Stimulated activated CD4-positive, alpha-beta T cell treated with anti-CD3 and anti-CD28 coated beads, TNF-alpha, amount 100 ng/mL, for 1 hour (primary cell): Measurements from ENCODE around the gene BRWD1.
"Not testable (repeated sequence)": the region's sequence is repeated elsewhere in the genome, so short reads cannot be mapped to it uniquely, and the experiment has no call there.

ENCODE experiments used
- DNase-seq, 3 donors: peaks; one replicate each; pipeline ENCODE4 v3.0.0-alpha.2; 2020; ENCODE audit warnings: low read depth in 3 of 3, low spot score in 1 of 3

The BRWD1 gene

DNA sequence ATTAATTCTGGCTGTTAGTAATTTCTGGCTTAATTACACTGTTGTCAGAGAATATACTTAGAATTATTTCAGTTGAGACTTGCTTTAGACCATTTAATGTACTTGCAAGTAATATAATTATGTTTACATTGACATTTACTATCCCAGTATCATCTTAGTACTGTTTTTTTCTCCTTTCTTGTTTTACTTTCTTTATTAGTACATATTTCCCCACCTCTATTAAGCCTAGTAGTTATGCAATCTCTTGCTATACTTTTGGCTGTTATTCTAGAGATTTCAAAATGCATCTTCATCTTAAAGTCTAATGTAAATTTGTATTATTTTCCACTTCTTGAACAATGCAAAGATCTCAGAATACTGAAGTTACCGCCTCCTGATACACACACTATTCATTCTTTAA lies 24.4 kb downstream of the BRWD1 start:
- DNase-seq = no peak

DNA sequence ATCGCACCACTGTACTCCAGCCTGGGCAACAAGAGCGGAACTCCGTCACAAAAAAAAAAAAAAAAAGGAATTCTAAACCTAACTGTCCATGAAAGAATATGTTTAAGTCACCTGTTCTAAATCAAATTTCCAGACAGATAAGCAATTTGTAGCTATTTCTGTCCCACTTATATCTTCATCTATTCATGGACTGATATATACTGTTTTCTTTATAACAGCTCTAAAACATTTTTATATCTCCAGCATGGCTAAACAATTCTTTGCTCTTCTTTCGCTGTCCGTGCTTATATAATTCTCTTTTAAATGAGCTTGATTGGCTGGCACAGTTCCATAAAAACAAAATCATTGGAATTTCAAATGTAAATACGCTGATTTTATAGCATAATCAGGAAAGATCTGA lies 30.5 kb downstream of the BRWD1 start:
- no peak for DNase-seq

DNA sequence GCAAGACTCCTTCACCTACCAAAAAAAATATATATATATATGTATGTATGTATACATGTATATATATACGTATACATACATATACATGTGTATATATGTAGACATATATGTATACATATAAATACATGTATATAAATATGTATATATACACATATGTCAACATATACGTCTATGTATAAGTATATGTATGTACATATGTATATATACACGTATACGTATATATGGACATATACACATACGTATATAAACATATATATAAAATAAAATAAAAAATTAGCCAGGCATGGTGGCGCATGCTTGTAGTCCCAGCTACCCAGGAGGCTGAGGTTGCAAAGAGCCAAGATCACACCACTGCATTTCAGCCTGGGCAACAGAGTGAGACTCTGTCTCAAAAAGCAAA lies 31.6 kb downstream of the BRWD1 start:
- DNase-seq = no peak

DNA sequence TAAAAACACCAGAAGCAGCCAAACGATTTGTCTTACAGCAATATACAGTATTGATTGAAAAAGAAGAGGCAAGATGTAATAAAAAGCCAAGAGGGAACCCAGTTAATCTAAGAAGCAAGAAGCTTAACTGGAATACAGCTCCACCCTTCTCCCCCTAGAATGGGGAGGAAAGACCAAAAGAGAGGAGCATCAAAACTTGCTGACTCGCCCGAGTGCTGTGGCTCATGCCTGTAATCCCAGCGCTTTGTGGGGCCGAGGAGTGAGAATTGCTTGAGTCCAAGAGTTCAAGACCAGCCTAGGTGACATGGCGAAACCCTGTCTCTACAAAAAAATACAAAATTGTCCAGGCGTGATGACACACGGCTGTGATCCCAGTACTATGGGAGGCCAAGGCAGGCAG lies 32.2 kb downstream of the BRWD1 start:
- DNase-seq = no peak

DNA sequence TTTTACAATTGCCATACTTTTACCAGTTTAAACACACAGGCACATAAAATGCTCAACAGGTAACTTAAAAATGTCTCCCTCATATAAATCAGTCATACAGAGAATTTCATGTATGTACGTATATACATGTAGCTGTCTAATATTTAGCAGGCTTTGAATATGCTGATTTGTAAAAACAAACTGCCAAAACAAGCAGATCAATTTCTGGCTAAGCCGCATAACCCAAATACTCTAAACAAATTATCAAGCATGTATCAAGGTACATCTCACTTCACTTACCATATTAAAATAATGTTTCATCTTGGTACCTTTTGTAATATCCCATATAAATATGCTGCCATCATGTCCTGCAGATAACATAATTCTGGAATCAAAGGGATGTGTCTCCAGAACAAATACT lies 43.8 kb downstream of the BRWD1 start:
- no peak for DNase-seq

DNA sequence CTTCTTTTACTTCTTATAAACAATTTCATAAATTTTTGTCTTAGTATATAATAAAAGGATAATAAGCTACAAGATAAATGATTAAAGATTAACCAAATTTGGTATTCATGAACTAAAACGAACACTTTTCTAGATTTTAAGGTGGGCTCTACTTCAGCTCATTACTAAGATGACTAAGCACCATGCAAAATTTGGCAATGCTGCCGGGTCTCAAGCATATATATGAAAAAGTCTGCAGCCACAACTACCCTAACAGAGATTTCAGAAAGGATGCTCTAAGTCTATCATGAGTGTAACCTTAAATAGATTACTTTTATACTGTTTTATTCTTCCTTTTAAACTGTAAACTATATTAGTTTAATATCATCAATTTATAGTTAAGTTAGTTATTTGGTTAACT lies 47.8 kb downstream of the BRWD1 start:
- DNase-seq = no peak

DNA sequence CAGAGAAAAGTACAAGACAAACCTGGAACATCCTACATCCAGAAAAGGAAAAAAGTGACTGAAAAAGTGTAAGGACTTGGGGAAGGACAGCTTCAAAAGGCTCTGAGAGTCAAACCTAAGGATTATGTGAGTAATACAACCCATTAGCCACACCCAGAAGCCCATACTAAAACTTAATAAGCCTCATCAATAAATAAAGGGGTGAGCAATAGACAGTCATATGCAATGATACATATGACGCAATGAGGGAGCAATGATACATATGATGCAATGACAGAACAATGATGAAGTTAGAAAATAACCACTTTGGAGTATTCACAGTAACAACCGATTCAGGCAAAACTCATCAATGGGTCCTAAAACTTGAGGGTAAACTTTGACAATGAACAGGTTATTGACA lies 50.1 kb downstream of the BRWD1 start:
- DNase-seq = no peak

DNA sequence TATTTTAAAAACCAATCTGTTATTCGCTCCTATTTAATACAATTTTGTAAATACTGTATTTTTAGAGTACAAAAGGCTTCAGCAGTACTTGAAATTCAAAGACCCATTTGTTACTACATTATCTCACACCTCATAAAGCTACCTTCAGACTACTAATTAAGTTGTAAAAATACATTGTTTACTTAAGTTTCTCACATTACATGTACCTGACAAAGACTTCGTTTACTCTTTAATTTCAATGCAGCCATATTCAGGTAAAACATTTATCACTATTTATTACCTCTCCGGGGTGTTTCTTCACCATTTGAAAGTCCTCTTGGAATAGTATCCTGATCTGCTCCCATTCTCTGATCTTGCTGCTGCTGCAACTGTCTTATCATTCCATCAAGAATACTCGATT lies 55.2 kb downstream of the BRWD1 start:
- no peak for DNase-seq

DNA sequence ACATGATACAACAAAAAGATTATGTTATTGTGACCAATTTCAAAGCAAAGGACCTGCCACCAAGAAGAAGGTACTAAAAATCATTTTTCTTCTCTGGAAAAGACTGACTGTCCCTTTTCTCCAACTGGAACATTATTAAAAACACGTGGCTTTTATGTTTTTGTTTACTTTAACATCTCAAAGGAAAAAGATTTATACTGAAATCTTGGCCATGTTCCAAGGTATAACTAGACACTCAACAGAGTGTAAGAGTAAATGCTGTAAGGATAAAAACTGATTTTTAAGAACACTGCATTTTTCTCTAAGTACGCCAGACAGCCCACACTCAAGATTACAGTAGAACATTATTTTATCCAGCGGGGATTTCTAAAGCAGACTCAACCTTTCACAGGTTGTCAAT lies 62.1 kb downstream of the BRWD1 start:
- DNase-seq = no peak

DNA sequence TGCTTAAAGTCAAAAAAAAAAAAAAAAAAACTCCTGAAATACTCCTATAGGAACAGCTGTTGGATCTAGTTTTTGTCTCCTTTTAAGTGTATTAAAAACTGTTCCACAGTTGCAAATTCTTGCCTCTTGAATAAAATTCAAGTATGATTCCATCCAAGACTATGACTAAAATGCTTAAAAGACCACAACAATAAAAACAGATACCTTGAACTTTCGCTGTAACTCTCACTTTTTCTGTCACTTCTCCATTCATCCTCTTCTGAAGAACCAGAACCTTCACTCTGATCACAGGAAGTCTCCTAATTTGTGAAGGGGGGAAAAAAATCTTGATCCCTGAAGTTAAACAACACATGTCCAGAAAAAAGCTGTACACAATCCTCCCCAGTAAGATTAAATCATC lies 75.2 kb downstream of the BRWD1 start:
- DNase-seq = no peak

DNA sequence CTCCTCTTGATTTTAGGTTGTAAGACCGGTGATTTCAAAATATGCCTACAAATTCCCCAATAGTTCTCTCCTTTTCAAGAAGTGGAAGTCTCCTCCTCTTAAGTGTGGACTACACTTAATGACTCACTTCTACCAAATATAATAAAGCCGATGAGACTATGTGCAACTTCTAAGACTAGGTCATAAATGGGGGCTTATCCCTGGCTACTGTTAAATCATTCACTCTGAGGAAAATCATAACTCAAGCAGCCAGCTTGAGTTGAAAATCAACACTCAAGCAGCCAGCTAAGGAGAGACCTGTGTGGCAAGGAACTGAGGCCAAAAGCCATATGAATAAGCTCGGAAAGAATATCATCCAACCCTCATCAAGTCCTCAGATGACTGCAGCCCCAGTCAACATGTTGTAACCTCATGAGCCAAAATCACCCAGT lies 80.6 kb downstream of the BRWD1 start:
- DNase-seq = no peak

DNA sequence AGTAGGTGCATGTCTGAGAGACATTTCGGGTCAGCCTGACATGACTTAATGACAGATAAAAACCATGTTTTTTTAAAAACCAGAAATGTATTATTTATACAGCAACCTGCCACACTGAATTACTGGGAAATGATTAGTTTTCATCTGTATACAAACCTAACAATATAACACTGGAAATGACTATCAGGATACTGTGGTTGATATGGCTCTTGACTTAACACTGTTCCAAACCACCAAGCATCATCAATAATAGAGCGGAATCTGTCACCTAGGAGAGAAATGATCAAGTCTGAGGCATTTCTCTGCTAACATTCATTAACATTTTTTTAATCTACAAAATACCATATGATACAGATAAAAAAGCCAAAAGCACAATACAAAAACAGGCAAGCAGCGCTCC lies 88.5 kb downstream of the BRWD1 start:
- DNase-seq = no peak

DNA sequence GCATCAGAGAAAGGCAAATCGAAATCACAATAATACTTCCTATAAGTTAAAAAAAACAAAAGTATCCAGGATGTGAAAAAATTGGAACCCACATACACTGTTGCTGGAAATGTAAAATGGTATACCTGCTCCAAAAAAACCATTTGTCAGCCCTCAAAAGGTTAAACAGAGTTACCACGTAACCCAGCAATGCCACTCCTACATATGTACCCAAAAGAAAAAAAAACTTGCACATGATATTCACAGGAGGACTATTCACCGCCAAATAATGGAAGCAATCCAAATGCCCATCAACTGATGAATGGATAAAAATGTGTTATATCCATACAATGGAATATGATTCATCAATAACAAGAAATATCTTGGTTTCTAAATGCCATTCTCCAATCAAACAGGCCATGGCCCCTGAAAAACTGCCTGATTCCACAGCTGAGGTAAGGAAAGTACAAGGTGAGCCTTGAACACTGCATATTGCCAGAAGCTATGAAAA lies 91.4 kb downstream of the BRWD1 start:
- no peak for DNase-seq

DNA sequence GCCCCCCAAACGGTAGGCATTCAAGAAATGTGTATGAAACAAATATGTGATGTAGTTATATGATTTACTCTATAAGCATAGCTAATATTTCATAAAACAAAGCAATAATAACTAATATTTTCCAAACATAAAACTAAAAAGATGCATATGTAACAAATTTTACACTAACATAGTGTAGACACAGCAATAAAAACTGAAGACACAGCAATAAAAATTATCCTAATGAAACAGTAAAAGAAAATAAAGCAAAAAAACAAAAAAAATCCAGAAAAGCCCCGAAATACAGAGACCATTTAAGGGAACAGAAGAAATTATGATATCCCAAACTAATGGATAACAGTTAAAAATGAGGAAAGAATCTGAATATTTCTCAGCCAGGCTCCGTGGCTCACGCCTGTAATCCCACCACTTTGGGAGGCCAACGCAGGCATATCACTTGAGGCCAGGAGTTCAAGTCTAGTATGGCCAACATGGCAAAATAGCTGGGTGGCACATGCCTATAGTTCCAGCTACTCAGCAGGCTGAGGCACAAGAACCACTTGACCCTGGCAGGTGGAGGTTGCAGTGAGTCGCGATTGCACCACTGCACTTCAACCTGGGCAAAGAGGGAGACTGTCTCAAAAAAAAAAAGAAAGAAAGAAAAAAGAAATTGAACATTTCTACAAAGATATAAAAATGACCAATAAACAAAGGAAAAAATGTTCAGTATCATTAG lies 92.0 kb downstream of the BRWD1 start:
- no peak for DNase-seq

DNA sequence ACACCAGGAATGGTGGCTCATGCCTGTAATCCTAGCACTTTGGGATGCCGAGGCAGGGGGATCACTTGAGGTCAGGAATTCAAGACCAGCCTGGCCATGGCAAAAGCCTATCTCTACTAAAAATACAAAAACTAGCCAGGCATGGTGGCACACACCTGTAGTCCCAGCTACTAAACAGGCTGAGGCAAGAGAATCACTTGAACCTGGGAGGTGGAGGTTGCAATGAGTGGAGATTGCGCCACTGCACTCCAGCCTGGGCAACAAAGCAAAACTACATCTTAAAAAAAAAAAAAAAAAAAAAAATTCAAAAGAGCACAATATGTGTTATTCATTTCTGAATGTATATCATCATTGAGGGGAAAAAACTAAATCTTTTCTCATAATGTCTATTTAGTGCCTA lies 92.6 kb downstream of the BRWD1 start:
- DNase-seq = not testable (repeated sequence)

DNA sequence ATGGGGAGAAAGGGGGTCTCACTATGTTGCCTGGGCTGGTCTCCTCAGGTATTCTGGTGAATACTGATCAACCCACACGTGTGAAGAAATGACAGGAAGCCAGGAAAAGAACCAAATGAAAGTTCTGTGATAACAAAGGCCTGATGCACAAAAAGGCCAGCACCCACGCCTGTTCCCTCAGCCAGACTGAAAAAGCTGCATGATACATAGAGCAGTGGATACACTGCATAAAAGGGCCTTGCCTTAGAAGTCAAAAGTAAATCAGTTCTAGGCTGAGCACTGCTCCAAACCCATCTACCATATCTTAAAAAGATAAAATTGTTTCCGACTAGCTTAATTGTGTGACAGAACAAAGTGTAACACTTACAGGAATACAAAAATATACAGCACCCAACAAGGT lies 93.3 kb downstream of the BRWD1 start:
- no peak for DNase-seq

DNA sequence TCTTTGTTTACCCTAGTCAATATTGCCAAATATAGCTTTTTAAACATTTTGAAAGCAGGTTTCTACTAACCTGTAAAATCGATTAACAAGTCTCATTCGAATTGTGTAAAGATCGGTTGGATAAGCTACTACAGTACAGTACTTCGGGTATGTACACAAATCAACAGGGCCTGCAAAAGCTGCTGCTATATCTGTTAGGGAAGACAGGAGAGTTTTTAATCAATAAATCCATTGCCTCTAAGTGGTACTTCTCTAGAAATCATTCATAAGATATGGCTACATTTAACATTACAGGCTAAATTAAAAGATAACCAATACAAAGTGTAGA lies 95.4 kb downstream of the BRWD1 start:
- DNase-seq = no peak

DNA sequence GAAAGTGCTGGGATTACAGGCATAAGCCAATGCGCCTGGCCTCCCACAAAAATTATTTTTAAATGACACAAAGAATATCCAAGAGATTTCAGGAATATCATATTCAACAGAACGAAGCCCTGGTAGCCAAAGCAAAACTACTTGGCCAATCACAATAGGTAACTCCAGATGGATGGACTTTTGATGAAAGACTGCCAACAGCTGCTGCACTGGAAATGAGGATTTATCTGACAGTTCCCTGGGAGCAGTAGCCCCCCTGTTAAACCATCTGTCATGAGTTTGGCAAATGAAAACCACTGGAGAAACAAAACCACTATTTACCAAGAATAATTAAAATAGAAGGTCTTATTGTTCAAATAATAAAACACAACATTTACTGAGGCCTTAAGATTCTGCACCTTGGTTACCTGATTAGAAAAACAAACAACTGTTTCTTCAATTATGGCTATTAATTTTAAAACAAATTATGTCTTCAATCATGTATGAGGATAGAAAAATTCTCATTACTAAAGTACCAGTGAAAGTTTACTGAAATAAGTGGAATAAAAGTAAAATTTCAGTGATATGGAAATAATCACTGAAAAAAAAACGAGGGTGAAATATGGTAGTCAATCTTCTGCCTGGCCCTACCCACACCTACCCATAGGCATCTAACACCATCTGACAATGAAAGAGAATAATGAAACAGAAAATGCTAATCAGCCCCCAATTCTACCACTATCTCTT lies 95.9 kb downstream of the BRWD1 start:
- no peak for DNase-seq

DNA sequence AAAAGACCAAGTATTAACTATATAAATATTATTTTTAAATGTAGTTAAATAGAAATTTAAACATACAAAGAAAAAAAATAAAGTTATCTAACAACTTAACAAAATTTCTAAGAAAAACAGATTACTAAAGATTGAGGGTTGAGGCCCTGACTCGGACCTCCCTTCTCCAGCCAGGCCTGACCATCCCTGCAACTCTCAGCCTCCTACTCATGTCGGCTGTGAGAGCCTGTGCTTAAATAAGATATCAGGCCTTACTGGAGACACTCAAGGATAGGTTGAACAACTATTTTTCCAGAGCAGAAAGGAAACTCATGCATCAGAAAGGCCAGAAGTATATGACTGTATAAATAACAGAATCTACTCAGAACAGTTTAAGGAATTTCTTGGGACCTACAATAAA lies 97.1 kb downstream of the BRWD1 start:
- no peak for DNase-seq

DNA sequence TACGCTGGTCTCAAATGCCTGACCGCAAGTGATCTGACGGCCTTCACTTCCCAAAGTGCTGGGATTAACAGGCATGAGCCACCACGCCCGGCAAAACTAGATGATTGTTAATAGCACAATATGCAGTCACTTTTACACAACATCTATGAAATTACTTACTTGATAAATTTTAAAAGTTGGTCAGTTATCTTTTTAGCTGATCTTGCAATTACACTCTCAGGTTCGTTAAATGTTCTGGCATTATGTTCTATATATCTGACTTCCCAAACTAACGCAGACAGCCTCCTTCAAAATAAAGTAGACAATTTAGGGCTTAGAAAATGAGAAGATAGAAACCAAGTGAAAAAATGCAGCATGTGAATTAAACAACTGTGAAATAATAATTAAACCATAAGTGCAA lies 98.4 kb downstream of the BRWD1 start:
- no peak for DNase-seq

DNA sequence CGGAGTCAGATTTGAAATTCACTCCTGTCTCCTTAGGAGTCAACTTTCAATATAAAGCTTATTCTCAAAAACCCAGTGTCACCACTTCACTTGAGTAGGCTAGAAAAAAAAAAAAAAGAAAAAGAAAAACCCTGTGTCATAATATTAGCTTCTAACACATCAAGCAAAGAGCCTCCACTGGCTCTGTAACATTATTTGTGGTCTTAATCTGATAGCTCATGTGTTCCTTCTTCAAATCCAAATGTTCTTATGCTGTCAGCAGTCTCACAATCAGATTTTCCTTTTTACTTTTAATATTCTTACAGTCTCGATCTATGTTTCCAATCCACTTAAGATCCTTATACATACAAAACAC lies 104.1 kb downstream of the BRWD1 start:
- no peak for DNase-seq

DNA sequence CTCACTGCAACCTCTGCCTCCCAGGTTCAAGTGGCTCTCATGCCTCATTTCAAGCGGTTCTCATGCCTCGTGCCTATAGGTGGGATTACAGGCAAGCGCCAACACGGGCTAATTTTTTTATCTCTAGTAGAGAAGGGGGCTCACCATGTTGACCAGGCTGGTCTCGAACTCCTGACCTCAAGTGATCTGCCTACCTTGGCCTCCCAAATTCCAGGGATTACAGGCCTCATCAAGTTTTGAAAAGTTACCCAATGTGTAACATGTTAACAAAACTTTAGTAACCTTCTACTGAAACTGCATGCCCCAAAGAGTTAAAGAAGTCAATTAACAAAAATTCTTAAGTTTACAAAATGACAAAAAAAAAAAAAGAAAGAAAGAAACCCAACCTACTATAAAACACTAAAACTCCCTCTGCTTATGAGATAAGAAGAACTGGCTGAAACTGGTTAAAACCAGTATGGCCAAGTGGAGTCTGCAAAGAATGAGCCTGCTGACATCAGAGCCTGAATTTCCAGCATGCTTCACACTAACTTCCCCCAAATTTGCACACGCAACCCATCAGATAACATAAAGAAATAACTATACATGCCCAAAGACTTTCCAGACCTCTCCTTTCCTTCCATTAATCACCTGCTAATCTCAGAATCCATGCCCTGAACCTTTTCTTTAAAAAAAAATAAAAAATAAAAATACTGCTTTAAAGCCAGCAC lies 104.7 kb downstream of the BRWD1 start:
- DNase-seq = no peak
